GM12892 (cell line): ENCODE data around the gene ZNF496.

Experiments
- DNase-seq: peaks from one replicate; pipeline ENCODE4 v3.0.0; 2011; ENCODE audit not compliant: insufficient read length
- FAIRE-seq: peaks from 2 replicates; lab custom pipeline; 2011; peaks lifted over from hg19 to GRCh38; lab: Jason Lieb, UNC
- POLR2A ChIP-seq: IDR thresholded peaks from 2 replicates; pipeline ENCODE4 v1.6.1; 2011; ENCODE audit warnings: low read depth, low read length, control low read depth
- POLR2AphosphoS5 ChIP-seq: IDR thresholded peaks from 2 replicates; pipeline ENCODE4 v1.6.1; 2011; ENCODE audit warnings: low read depth, low read length, control low read depth
- TAF1 ChIP-seq: IDR thresholded peaks from 2 replicates; pipeline ENCODE4 v1.6.1; 2011; ENCODE audit warnings: low read depth, mild to moderate bottlenecking, control low read depth, low read length, borderline replicate concordance

The ZNF496 gene

GRCh38 chr1:247322849-247323586 lies 8.6 kb downstream of the ZNF496 start:
- FAIRE-seq (no peak), DNase-seq (no peak)
- TF ChIP-seq POLR2AphosphoS5: no peak
- no peak for TF ChIP-seq TAF1
- TF ChIP-seq POLR2A: no peak

- FAIRE-seq (no peak), DNase-seq (no peak)
- TF ChIP-seq POLR2A (no peak), TAF1 (no peak), POLR2AphosphoS5 (no peak)
Observed at GRCh38 chr1:247322442-247322841, 9.2 kb downstream of the ZNF496 start.

GRCh38 chr1:247317702-247318101 lies 14.0 kb downstream of the ZNF496 start:
- FAIRE-seq: no peak
- DNase-seq: no peak
- TF ChIP-seq POLR2AphosphoS5: no peak
- TF ChIP-seq POLR2A: no peak
- no peak for TF ChIP-seq TAF1

DNA sequence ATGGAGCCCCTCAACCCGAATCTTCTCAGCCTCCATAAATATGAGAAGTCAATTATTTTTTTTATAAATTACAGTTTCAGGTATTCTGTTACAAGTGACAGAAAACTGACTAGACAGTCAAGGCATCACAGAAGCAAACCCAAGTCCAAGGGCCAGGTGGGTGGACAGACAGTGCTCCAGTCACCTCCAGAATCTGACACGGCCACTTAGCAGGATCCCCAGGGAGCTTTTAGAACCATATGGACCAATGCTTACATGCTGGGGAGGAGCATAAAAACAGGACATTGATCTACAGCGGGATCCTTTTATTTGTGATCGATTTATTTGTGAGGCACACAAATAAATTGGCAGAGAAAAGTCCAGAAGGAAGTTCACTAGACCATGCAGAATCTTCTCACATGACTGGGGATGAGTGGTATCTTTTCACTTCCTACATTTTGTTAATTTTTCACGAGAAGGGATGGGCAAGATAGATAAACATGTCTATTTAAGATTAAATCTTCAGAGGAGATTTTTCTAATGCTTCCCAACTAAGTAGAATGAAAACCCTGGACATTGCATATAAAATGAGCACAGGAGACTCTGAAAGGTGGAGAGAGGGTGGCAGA lies 15.0 kb downstream of the ZNF496 start:
- TF ChIP-seq POLR2AphosphoS5 (no peak), POLR2A (no peak), TAF1 (no peak)
- FAIRE-seq: no peak
- DNase-seq: no peak

DNA sequence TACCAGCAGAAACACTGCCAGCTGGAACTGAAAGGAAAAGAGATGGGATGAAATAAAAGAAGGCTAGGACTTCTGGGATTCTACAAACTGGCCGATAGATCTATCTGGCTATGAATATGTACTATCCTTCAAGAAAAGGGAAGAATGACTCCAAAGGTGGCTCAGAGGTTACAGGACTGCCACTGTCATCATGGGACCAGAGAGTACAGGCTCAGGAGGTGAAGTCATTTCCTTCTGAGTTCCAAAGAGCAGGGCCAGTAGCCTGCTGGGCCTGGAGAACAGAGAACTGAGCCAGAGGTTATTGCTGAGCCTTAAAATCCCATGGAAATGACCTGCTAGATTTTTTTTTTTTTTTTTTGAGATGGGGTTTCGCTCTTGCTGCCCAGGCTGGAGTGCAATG lies 27.6 kb downstream of the ZNF496 start:
- TF ChIP-seq TAF1: no peak
- TF ChIP-seq POLR2AphosphoS5: no peak
- TF ChIP-seq POLR2A: no peak
- DNase-seq (no peak), FAIRE-seq (no peak)

GRCh38 chr1:247303216-247303615 lies 28.5 kb downstream of the ZNF496 start:
- FAIRE-seq (no peak), DNase-seq (no peak)
- TF ChIP-seq POLR2AphosphoS5 (no peak), TAF1 (no peak), POLR2A (no peak)

DNA sequence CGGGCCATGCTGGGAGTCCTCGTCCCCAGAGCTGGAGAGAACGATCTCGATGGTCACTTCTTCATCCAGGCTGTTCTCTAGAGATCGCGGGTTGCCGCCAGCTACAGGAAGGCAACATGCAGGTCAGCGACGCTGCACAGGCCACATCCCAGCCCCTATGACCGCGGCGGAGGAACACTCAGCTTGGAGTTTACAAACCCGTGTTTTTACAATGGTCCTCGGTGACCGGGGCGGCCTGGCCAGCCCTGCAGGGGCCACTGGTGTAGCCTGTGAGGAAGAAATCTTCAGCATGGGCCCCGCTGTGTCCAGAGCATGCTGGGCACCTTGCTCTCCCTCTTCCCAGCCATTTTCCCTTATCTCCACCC lies 30.5 kb downstream of the ZNF496 start:
- no peak for DNase-seq
- FAIRE-seq: no peak
- no peak for TF ChIP-seq POLR2AphosphoS5
- no peak for TF ChIP-seq POLR2A
- no peak for TF ChIP-seq TAF1

GRCh38 chr1:247300491-247301175 lies 31.0 kb downstream of the ZNF496 start:
- FAIRE-seq (no peak), DNase-seq (no peak)
- TF ChIP-seq POLR2A: no peak
- no peak for TF ChIP-seq POLR2AphosphoS5
- no peak for TF ChIP-seq TAF1

DNA sequence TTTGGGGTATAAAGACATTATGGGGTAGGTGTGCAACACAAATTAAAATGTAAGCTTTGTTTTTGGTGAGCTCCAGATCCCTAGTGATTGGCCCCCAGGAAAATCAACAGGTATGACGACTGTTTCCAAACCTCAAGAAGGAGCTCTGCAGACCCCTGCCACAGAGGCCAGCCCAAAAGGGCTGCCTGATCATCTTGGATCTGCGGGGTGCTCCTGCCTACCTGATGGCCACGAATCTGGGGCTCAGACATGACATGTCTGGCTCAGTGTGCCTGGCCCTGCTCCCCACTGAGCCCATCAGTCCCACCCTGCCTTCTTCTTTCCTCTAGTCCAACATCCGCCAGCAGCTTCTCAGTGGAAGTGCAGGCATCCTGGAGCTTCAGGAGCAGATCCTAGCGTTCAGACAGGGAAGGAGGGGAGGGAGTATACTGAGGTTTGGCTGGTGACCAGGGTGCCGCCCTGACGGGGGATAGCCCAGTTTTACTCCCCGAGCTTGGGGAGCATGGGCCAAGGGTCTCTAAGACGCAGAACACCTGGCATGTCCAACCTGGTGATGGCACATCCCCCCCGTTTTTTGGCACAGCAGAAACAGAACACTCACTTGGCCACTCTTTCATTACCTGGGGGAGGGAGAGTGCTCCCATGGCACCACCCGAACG lies 31.8 kb downstream of the ZNF496 start:
- FAIRE-seq (no peak), DNase-seq (no peak)
- no peak for TF ChIP-seq POLR2AphosphoS5
- no peak for TF ChIP-seq TAF1
- no peak for TF ChIP-seq POLR2A

GRCh38 chr1:247298701-247299100 lies 33.0 kb downstream of the ZNF496 start:
- DNase-seq: no peak
- no peak for FAIRE-seq
- TF ChIP-seq POLR2AphosphoS5: no peak
- TF ChIP-seq POLR2A: no peak

DNA sequence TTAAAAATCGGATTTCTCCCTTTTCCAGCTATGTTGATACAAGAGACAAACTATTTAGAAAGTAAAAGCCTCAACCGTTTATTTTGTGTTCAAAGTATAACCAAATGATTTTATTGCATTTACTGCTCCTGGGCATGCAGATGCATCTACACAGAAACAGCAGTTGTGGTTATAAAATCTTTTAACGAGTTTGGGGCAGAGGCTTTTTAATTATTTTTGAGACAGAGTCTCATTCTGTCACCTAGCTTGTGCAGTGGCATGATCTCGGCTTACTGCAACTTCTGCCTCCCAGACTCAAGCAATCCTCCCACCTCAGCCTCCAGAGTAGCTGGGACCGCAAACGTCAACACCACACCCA lies 33.6 kb downstream of the ZNF496 start:
- FAIRE-seq: no peak
- no peak for DNase-seq
- TF ChIP-seq POLR2A: no peak
